Suppressor macrophage (primary cell): ENCODE measurements around the gene SAPCD1.

Experiments used
- DNase-seq, 4 experiments: peaks; one replicate each; pipeline ENCODE4 v3.0.0-alpha.2; 2020 to 2022

Gene SAPCD1

DNA sequence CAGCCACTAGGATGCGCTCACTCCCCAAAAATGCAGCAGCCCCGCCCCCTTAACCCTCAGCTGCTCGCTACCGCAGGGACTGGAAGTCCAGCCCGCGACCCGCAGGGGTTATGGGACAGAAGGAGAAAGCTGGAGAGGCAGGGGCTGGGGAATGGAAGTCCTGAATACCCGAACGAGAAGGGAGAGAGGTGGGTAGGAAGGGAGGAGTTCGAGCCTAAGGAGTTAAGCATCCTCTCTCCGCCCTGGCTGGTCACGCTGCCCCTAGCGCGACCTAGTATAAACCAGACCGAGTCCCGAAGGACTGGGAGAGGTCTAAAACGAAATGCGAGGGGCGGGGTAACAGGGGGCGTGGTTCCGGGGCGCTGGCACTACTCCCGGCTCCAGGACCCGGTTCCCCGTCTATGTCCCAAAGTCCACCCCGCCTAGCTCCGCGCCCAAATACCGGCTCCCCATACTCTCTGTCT, 32.9 kb upstream of the SAPCD1 start:
- peak; percentile 88 to 95 (median 92) for DNase-seq

DNA sequence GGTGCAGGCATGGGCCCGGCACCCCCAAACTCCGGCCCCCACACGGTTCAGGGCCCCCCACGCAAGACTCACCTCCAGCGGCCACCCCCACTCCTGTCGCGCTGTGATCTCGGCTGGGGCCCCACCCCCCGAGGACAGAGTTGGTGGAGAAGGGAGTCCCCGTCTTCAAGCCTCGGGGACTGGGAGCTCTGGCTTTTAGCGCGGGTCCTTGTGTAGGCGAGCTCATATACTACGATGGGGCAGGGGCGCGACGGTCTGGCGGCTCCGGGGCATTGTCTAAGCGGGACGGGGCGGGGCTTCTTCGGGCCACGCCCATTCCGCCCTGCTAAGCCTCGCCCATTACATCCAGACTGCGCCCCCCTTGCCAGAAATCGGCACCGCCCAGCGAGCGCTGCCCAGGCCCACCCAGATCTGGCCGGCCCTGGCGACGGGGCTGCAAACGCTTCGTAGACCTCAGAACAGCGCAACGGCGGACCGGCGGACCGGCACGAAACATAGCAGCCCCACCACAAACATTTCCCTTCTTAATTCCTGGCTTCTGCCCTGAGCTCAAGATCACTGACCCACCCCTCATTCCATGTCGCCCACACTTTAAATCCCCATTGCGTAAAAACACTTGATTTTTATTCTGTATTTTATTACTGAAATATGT, 32.4 kb upstream of the SAPCD1 start:
- peak; percentile 77 to 88 (median 86) for DNase-seq

DNA sequence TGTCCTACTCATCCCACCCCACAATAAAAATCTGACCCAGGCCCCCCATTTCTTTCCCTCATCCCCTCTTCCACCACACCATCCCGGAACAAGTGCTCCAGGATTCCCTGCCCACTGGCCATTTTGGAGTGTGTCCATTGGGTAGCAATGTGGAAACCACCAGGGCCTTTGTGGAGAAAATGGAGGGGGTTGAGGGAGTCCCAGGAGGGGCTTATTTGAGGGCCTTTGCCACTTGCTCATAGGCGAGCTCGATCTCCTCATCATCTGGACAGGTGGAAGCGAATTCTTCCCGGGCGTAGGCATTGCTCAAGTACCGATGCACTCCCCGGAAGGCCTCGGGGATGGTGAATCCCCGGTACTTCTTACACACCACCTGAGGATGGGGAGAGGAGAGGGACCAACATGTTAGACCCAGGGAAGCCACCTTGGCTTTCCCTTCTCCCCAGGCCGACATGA, 31.8 kb upstream of the SAPCD1 start:
- no peak for DNase-seq

DNA sequence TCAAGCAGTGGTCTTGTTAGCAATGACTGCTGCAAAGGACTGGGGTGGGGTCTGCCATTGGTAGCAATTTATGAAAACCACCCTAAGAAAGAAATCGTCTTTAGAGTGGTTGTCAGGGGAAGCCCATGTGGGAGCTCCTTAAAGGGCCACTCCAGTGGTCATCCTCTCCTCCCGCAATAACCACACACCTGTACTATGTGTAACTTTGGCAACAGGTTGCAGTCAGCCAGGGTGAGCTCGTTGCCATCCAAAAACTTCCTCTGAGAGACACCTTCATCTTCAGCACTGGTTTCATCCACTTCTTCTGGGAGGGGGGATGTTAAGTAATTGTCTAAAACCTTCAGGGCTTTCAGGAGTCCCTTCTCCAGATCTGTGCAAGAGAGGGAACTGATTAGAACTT, 30.4 kb upstream of the SAPCD1 start:
- no peak for DNase-seq

DNA sequence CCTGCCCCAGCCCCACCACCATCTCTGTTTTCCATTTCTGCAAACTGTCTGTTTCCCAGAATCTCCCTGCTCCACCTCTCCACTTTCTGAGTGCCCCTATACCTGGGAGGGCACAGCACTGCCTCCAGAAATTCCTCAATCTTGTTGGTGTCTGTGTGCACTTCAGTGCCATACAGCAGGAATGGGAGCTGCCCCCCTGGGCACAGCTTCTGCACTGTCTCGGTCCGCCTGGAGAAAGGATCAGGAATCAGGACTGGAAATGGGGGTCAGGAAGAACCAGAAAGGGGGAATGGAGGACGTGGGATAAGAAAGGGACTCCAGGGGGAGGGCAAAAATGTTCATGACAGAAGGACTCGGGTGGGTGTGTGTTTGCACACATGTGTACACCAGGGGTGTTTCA, 28.7 kb upstream of the SAPCD1 start:
- no peak for DNase-seq

DNA sequence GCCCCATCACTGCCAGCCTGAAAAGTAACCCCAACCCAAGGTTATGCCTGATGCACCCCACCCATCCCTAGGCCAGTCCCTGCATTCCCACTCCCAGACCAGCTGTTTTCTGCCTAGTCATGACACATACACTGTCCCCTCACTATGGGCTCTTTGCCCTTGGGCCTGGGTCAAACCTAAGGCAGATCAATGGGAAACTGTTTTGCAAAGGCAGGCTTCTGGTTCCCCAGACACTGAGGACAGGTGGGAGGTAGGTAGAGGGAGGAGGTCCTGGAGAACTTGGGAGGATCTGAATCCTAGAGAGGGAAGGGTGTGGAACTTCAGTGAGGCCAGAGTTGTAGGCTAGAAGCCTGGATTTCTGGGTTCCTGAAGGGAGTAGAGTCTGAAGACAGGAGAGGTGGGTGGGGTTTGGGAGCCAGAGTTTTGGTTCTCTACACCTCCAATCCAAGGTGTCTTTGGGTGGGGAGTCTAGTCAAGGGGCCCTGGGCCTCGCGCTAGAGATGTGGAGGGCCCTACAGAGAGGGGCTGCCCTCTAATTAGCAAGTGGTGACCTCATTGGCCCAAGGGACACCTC, 28.1 kb upstream of the SAPCD1 start:
- DNase-seq: no peak

DNA sequence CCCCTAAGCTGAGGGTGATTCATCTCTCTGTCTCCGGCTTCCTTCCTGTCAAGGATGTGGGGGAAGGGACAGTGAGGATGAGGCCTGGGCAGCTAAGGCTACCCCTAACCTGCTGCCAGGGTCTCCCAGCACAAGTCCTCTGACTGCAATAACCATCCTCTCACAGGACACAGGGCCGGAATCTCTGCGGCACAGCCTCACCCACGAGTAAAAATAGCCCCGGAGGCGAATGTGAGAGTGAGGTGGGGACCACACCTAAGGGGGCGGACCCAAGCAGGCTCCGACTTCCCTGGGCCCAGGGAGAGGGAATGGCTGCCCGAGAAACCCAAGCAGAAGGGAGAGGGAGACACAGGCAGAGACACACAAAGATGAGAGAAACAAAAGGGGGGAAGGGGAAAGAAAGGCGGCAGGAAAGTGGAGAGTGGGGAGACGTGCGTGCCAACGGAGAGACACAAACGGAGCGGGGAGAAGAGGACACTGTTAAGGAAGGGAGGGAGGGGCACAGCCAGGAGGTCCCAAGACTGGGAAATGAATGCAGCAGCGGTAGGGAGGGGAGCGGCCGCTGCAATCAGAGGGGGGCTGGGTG, 27.5 kb upstream of the SAPCD1 start:
- DNase-seq: peak; percentile 61 to 83 (median 80)

DNA sequence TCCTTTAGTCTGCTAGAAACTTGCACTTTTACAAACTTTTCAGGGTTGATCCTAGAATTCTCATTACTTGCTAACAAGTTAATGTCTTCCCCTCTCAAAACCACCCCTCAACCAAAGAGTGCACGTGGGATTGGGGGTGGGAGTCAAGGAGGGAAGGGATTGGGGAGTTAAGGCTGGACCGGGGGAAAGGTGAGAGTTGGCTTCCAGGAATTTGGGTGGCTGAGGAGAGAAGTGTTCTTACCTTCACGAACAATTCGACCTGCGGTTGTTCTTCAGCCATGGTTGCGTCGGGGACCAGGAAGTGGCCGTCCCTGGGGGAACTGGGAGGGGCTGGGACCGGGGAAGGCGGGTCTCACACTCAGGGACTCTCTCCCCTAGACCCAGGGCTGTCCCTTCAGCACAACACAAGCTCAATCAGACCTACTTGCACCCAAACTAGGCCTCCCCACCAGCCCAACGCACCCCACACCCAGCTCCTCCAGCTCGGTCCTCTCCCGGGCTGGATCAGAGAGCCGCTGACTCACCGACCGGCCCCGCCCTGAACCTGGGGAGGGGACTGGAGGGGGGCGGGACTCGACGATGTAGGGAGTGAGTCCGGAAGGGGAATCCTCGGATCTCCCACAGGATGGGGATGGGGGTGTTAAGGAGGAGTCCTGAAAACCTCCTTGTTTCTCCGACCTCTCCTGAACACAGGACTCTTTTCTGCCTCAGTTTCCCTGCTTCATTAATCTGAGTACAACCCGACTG, 26.3 kb upstream of the SAPCD1 start, which contains the start of gene CLIC1:
TSS of gene CLIC1 (minus strand) at position 510 of the 747 bp plus-strand sequence. CDS start at position 280, 230 bp downstream.
- peak; percentile 83 to 90 (median 86) for DNase-seq

DNA sequence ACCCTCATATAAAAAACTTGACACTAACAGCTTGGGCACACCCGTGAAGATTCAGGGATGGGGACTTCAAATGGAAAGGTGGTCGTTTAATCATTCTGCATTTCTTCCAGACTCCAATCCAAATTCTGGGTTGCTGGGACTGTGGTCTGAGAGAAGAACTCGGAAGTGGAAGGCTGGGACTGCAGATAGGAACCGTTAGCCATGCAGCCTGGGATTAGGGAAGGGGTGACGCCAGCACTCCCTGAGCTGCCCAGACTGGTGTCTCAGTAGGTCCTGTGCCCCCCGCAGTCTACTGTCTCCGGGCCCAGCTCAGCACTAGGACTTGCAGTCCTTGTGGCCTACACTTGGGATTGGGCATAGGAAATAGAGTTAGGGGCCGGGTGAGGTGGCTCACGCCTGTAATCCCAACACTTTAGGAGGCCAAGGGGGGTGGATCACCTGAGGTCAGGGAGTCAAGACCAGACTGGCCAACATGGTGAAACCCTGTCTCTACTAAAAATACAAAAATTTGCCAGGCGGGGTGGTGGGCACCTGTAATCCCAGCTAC, 25.6 kb upstream of the SAPCD1 start:
- peak; percentile 34 to 61 (median 46) for DNase-seq

DNA sequence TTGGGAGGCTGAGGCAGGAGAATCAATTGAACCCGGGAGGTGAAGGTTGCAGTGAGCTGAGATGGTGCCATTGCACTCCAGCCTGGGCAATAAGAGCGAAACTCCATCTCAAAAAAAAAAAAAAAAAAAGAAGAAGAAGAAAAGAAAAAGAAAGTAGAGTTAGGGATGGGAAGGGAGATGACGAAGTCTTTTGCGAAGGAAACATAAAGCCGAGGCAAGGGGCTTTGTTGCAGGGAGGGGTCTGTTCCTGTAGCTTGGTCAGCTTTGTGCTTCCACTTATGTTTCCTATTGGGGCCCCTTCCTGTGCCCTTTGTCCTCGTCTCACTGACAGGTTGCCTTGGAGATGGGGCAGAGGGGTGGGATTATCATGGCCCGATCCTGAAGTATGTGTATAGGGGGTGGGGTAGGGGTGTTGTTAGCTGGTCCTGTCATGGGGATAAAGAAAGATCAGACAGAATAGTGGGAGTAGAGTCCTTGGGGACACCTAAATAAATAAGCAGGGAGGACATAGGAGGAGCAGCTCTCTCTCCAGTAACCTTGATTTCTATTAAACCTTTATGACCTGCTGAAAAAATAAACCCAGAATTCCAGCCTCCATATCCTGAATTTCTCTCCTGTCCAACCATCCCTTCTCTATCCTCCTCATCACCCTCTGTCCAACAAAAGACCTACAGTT, 25.0 kb upstream of the SAPCD1 start:
- DNase-seq: peak; percentile 43 to 55 (median 50)

DNA sequence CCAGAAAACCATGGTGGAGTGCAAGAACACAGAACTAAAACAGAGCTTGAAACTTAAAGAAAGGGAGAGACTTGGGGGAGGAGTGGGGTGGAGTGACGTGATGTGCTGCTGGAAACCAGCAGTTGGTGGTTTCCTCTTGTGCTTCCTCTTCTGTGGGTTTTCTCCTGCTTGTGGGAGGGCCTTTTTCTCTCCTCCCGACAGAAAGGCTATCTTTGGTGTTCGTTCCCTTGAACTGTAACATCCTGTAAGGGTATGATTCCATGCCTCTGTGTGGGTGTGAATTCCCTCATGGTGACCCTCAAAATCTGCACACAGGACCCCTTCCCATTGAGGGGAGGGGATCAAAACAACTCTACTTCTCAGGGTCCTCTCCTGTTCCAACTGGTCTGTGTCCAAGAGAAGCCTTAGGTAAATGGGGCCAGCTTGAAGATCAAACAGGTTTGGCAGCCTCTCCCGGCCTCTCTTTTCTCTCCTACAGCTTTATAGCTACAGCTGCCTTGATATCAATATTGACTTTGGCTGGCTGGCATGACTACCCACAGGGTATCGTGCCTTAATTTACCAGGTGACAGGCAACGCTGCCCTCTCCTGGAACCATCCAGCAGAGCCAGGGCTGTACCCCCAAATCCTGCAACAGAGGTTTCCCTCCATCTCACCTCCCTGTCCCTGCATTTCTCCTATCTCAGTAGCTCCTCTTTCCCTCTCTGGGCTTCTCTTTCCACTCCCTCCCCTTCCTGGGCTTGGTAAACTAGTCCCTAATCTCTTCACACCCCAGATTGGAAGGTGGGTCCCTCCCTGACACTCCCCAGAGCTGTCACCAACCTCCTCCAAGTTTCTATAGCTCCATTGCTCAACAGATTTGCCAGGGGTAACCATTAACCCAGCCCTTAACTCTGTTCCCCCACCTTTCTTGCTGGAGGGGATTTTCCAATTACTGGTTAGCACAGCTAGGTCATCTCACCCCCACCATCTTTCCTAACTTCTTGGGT, 24.2 kb upstream of the SAPCD1 start:
- peak; percentile 85 to 93 (median 92) for DNase-seq

DNA sequence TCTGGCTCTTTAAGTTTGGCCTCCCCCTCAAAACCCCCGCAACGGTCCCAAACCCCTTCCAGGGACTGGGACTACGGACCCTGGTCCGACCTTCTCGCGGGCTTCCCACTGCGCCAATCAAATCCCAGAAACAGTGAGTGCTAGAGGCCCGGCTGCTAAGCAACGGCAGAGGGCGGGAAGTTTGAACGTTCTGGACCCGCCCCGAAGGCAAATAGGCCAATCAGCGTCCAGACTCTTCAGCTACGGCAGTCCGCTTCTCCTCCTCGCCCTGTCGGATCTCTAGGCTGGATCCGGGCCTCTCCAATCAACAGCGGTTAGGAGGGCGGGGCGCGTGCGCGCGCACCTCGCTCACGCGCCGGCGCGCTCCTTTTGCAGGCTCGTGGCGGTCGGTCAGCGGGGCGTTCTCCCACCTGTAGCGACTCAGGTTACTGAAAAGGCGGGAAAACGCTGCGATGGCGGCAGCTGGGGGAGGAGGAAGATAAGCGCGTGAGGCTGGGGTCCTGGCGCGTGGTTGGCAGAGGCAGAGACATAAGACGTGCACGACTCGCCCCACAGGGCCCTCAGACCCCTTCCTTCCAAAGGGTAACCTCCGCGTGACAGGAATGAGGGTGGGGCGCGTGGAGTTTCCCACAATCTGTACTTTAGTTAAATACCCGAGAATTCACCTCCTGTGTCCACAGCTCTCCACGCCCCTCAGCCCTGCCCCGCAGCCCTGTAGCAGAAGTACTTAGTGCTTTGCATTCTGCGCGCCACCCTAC, 22.6 kb upstream of the SAPCD1 start, which contains the start of gene MSH5:
TSS of gene MSH5 (plus strand) at position 367 of the 758 bp plus-strand sequence. CDS start 462 bp downstream, outside the sequence.
- DNase-seq: peak; percentile 99 to 100 (median 99)

DNA sequence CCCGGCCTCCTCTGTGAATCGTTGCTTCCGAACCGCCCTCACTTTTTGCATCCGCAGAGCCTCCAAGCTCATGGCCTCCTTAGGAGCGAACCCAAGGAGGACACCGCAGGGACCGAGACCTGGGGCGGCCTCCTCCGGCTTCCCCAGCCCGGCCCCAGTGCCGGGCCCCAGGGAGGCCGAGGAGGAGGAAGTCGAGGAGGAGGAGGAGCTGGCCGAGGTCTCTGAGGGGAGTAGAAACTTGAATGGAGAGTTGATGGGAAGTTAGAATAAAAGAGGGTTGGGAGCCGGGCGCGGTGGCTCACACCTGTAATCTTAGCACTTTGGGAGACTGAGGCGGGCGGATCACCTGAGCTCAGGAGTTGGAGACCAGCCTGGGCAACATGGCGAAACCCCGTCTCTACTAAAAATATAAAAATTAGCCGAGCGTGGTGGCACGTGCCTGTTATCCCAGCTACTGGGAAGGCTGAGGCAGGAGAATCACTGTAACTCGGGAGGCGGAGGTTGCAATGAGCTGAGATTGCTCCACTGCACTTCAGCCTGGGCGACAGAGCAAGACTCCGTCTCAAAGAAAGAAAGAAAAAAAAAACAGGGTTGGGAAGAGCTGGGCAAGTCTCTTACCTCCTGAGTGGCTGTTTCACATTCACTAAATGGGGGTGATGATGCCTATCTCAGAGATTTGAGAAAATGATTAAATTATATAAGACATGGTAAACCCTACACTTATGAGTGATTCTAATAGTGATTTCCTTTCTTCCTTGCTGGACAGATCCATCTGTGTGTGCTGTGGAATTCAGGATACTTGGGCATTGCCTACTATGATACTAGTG, 21.8 kb upstream of the SAPCD1 start:
- peak; percentile 62 to 83 (median 78) for DNase-seq

DNA sequence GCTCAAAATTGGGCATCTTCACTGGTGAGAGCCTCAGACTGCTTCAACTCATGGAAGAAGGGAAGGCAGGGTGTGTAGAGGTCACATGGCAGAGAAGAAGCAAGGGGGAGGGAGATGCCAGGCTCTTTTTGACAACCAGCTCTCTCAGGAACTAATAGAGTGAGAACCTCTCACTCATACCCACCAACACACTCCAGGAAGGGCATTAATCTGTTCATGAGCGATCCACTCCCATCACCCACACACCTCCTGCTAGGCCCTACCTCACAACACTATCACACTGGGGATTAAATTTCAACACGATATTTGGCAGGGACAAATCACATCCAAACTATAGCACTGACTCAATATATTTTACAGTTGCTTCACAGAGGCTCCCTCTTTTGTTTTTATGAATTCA, 20.6 kb upstream of the SAPCD1 start:
- no peak for DNase-seq

DNA sequence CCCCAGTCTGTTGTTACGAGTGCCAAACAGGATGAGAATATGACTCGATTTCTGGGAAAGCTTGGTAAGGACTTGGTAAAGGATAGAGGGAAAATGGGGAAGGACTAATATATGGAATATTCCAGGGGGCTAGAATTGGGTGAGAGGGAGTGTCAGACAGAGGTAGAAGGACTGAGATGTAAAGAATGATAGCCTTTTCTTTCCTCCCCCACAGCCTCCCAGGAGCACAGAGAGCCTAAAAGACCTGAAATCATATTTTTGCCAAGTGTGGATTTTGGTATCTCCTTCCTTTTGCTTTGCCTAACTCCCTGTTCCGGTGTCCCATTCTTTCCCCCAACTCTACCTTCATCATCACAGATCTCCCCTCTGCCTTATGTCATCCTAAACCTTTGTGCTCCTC, 19.6 kb upstream of the SAPCD1 start:
- no peak for DNase-seq

DNA sequence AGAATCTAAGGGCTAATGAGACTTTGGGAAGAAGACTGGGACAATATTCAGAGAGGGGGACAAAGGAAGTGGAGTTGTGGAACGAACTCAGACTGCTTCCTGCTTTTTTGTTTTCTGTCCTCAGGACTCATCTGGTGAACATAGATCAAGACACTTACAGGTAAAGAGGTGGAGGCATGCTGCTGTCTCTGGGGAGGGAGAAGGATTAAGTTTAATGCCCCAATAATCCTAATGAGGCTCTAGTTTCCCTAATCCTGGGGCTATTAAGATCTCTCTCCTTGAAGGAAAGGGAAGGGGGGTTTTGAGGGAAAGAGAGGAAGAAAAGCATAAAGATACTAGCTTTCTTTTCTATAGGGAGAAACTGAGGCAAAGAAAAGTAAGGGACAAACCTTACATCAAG, 18.0 kb upstream of the SAPCD1 start:
- DNase-seq: no peak

DNA sequence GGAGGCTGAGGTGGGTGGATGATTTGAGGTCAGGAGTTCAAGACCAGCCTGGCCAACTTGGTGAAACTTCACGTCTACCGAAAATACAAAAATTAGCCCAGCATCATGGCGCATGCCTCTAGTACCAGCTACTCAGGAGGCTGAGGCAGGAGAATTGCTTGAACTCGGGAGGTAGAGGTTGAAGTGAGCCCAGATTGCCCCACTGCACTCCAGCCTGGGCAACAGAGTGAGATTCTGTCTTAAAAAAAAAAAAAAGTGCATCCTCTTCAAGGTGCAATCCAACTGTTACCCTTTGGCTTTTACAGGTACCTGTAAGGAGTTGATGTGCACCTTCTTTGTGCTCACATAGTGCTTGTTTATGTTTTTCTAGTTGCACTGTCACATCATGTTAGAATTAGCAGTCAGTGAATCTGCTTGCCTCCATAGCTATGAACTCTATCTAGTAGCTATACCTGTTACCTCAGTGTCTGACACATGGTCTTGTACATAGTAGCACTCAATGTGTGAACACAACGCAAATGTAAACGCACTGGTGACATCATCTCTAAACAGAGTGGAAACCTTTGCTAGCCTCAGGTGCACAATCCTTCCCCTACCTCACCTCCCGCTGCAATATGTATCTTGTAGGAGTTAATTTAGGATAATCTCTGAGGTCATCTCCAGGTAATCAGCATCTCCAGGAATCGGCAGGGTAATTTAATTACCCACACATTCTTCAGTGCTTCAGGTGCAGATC, 13.0 kb upstream of the SAPCD1 start:
- no peak for DNase-seq

DNA sequence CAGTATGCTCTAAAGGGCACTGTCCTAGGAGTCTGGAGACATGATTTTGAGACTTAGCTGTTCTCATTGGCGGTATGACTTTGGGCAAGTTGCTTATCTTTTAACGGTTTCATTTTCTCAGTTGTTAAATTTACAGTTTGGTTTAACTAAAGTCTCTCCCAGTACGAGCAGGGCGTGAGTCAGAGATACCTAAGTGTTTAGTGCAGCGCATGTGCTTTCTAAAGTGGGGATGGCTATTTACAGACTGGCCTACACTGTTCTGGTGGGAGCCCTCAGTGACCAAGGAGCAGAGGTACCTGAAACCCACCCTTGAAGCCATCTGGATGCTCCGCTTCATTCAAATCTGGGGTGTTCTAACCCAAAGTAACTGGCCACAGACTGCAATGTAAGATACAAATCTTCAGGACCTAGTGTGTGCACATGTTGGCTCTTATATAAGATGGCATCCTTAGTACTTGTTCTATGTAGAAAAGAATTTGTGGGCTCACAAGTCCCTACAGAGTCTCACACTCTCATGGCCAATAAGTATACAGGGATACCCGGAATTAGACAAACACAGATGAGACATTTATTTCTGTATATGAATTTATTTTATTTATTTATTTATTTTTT, 11.9 kb upstream of the SAPCD1 start:
- no peak for DNase-seq
